Activated effector memory CD4-positive, alpha-beta T cell treated with Interleukin-2 at 50 U/mL for 16 hours (primary cell): ENCODE data around the gene SPRYD3.
"Not testable (repeated sequence)": the region's sequence is repeated elsewhere in the genome, so short reads cannot be mapped to it uniquely, and the experiment has no call there.

Experiments
- DNase-seq: peaks from one replicate; pipeline ENCODE4 v3.0.0-alpha.2; 2020

Gene SPRYD3

GRCh38 chr12:53101931-53102781, 23.0 kb upstream of the SPRYD3 start:
- no peak for DNase-seq

- DNase-seq: no peak
Measured at GRCh38 chr12:53101266-53101665, 22.1 kb upstream of the SPRYD3 start.

GRCh38 chr12:53100466-53101151, 21.4 kb upstream of the SPRYD3 start:
- DNase-seq: no peak

GRCh38 chr12:53099071-53099882, 20.1 kb upstream of the SPRYD3 start:
- peak; percentile 82 for DNase-seq

GRCh38 chr12:53098354-53098981, 19.3 kb upstream of the SPRYD3 start:
- DNase-seq: no peak

GRCh38 chr12:53097564-53098353, 18.6 kb upstream of the SPRYD3 start, which contains the start of gene IGFBP6:
TSS of gene IGFBP6 (plus strand) at chr12:53097667. CDS start at chr12:53097718, 51 bp downstream.
- DNase-seq: peak; percentile 53

GRCh38 chr12:53097207-53097563, 18.0 kb upstream of the SPRYD3 start:
- no peak for DNase-seq

GRCh38 chr12:53096759-53097158, 17.6 kb upstream of the SPRYD3 start:
- no peak for DNase-seq

GRCh38 chr12:53096089-53096741, 17.0 kb upstream of the SPRYD3 start:
- no peak for DNase-seq

- not testable (repeated sequence) for DNase-seq
Measured at GRCh38 chr12:53095596-53095895, 16.4 kb upstream of the SPRYD3 start.

GRCh38 chr12:53094796-53095595, 15.8 kb upstream of the SPRYD3 start:
- DNase-seq: not testable (repeated sequence)

GRCh38 chr12:53094394-53094787, 15.2 kb upstream of the SPRYD3 start:
- no peak for DNase-seq

- DNase-seq: no peak
Measured at GRCh38 chr12:53093777-53094393, 14.7 kb upstream of the SPRYD3 start.

- no peak for DNase-seq
Measured at GRCh38 chr12:53091756-53092155, 12.6 kb upstream of the SPRYD3 start.

- DNase-seq: no peak
Measured at GRCh38 chr12:53090554-53090953, 11.4 kb upstream of the SPRYD3 start.

- DNase-seq: no peak
Measured at GRCh38 chr12:53090105-53090504, 10.9 kb upstream of the SPRYD3 start.

- DNase-seq: no peak
Measured at GRCh38 chr12:53086361-53086760, 7.2 kb upstream of the SPRYD3 start.

- DNase-seq: no peak
Measured at GRCh38 chr12:53082637-53083175, 3.5 kb upstream of the SPRYD3 start.

GRCh38 chr12:53078425-53079225, 565 bp downstream of the SPRYD3 start:
- DNase-seq: no peak
